ENCODE measurements around the gene FRS2.
"Not testable (repeated sequence)": the region's sequence is repeated elsewhere in the genome, so short reads cannot be mapped to it uniquely, and the experiment has no call there.

The FRS2 gene

GRCh38 chr12:69588527-69588926 lies 118.3 kb downstream of the FRS2 start:
- no peak for DNase-seq

DNA sequence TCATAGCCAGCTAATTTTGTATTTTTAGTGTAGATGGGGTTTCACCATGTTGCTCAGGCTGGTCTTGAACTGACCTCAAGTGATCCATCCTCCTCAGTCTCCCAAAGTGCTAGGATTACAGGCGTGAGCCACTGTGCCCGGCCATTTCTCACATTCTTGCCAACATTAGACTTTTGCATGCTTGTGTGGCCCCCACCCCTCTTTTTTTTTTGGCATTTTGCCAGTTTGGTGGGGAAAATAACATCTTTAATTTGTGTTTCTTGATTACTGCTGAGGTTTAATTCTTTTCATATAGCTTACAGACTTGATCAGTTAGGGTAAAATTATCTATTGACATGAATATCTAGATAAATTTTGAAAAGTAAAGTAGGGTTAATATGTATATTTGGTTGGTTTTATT lies 118.9 kb downstream of the FRS2 start:
- no peak for DNase-seq

DNA sequence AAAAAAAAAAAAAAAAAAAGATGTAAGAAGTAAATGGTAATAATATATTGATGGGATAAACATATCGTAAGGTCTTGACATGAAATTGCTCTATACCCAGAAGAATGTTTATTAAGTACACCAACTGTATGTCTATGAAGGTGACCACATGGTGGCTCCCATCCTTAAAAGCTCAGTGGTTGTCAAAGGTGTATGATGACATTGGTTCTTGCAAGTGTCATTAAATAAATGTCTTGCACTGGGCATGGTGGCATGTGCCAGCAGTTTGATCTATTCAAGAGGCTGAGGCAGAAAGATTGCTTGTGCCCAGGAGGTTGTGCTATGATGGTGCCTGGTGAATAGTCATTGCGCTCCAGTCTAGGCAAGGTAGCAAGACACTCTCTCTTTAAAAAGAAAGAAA lies 125.5 kb downstream of the FRS2 start:
- DNase-seq = no peak

GRCh38 chr12:69598174-69598753 lies 128.1 kb downstream of the FRS2 start:
- DNase-seq = no peak

DNA sequence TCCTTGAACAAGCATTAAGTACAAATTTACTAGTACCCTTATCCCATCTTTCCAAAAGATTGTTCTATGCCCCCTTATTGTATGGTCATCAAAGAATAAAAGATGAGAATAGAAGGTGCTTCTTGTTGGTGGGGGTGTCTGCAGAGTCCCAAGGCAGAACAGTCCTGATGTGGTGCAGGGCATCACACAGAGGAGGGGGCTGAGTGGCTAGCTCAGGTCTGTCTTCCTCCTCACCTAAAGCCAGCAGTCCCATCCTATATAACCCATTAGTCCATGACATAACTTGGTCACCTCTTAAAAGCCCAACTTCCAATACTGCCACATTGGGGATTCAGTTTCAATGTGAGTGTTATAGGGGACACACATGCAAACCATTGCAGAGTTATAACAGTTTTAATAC lies 130.6 kb downstream of the FRS2 start:
- no peak for DNase-seq

GRCh38 chr12:69601962-69602685 lies 131.9 kb downstream of the FRS2 start:
- no peak for DNase-seq

- DNase-seq = no peak
These were observed 132.8 kb downstream of the FRS2 start for GRCh38 chr12:69602954-69603353.

- not testable (repeated sequence) for DNase-seq
These were observed 133.4 kb downstream of the FRS2 start for GRCh38 chr12:69603556-69603955.

DNA sequence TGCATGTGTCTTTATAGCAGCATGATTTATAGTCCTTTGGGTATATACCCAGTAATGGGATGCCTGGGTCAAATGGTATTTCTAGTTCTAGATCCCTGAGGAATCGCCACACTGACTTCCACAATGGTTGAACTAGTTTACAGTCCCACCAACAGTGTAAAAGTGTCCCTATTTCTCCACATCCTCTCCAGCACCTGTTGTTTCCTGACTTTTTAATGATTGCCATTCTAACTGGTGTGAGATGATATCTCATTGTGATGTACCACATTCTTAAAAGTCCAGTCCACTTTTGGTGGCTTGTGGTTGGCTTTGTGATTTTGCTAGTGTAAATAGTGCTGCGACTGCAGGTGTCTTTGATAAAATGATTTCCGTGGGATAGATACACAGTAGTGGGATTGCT lies 134.1 kb downstream of the FRS2 start:
- DNase-seq = not testable (repeated sequence)

GRCh38 chr12:69608114-69608513 lies 137.9 kb downstream of the FRS2 start:
- no peak for DNase-seq

GRCh38 chr12:69610126-69610525 lies 139.9 kb downstream of the FRS2 start:
- DNase-seq = no peak

DNA sequence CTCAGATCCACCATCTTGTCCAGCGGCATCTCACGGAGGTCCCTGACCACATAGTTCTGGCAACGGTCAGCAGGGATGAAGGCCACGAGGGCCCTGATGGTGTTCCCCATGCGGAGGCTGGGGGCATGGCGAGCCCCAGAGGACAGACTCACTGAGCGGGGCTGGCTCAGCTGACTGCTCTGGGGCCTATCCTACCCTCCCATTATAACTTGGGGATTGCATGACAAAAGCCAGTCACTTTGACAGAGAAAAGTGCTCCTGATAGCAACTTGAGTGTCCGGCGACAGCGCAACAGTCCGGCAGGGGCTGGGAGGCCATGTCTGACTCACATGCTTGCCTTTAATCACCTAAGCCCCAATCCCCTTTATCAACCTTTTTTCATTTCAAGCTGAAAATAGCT lies 140.5 kb downstream of the FRS2 start, which contains the start of gene LRRC10:
LRRC10 (minus strand) TSS at position 179 of the 400 bp plus-strand sequence; CDS start at position 110, 69 bp downstream.
- no peak for DNase-seq

GRCh38 chr12:69613351-69613750 lies 143.2 kb downstream of the FRS2 start:
- DNase-seq = no peak

DNA sequence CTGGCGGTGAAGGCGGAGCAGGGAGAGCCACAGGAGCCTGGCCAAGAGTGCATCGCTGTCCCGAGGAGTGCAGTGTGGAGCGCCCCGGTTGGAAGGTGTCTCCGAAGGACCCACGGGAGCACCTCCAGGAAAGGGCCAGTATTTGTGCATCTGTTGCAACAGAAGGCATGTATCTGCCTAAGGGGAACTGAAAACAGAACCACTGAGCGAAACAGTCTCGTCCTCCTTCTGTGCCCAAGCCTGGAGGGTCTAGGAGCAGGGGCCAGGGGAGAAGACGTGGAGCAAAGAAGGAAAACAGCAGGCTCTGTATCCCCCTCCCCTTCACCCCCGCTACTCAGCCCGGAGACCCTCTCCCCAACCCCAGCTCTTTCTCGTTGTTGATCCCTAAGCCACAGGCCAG lies 145.8 kb downstream of the FRS2 start:
- no peak for DNase-seq

DNA sequence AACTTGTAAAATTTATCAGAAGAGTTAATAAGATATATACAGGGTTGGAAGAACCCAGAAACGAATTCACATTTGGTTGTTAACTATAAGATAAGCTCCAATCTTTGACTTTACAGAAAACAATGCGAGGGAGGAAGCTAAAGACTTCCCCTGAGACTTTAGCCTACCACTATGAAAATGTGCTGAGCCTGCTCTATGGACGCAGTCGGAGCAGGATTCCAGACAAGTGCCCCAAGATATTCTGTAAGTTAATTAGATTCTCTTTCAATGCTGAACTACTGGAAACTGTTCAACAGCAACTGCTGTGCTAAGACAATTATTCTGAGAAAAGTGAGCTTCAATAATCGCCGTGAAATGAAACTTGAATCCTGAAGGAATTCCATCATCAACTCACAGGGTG lies 148.9 kb downstream of the FRS2 start:
- DNase-seq = no peak

GRCh38 chr12:69620077-69620476 lies 149.9 kb downstream of the FRS2 start:
- no peak for DNase-seq

DNA sequence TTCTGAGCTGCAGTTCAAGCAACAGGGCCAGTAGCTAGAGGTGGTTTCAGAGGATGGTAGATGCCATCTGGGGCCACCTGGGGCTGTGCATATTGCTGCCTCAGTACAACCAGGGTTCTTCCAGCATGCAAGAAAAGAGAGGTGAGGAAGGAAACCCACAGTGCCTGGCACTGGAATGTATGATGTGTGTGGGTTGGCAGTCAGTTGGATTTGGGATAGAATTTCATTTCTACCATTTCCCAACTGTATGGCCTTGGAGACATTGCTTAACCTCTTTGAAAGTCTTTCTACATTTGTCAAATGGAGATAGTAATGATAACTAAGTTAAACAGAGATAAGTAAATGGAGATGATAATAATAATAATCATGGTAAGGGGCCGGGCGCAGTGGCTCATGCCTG lies 150.7 kb downstream of the FRS2 start:
- DNase-seq = no peak

DNA sequence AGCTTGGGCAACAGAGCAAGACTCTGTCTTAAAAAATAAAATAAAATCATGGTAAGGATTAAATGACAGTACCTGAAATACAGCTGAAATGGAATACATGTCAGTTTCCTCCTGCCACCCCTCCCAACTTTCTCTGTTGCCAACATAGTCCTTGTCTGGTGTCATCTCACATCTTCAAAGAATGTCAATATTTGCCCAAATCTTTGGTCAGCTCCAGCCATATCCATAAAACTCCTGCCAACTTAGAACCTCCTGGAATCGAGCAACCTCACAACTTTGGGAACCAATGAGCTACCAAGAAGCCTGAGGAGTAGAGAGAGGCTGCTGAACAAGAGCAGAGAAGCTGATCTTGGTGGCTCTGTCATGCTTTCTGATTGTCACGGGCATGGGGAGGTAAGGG lies 151.4 kb downstream of the FRS2 start:
- DNase-seq = no peak

- no peak for DNase-seq
These were observed 153.8 kb downstream of the FRS2 start for GRCh38 chr12:69623970-69624369.

DNA sequence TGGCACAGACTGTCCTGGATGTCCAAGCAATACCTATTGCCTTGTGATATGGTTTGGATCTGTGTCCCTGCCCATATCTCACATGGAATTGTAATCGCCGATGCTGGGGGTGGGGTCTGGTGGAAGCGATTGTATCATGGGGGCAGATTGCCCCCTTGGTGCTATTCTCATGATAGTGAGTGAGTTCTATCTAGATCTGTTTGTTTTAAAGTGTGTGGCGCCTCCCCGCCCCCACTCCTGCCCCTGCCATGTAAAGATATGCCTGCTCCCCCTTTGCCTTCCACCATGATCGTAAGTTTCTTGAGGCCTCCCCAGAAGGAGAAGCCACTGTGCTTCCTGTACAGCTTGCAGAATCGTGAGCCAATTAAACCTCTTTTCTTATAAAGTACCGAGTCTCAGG lies 157.3 kb downstream of the FRS2 start:
- no peak for DNase-seq
